KG1 (cell line): Measurements from ENCODE around the gene LEFTY2.
"Not testable (repeated sequence)": the region's sequence is repeated elsewhere in the genome, so short reads cannot be mapped to it uniquely, and the experiment has no call there.

ENCODE experiments used
- DNase-seq: peaks from one replicate; lab custom pipeline; 2025; lab: John Stamatoyannopoulos, UW

LEFTY2 gene

DNA sequence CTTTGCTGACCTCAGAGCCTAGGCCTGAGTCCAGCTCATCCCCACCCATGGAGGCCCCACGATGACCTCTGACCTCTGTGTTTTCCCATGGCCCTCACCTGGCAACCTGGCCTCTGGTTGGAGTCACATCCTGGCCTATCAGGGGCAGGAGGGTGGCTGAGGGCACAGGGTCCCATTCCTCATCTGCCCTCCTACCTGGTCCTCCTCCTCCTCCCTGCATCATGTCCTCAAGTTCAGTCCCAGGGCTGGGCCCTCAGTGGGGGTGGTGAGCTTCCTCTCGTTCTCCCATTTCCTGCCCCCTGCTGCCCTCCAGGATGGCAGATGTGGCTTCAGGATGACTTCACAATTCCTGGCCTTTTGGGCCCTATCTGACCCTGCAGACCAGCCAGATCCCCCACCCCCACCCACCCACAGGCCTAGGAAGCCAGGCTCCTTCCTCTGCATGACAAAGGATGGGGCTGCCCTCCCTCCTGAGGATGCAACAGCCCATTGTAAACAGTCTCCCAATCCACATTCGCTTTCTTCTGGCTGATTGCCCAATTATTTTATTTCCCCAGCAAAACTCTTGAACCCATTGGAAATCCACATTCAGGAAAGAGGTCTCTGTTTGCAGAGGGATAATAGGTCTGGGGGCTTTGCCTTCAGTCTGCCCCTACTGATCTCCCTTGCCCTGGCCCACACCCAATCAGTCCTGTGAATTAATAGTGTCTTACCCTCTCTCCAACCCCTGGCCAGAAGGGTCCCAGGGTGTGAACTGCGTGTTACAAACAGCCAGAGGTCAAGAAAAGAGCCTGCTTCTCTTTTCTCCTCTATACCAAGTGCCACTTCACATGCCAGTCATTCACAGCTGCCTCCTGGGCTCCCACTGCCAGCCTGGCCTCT is 41.7 kb downstream of the LEFTY2 start:
- no peak for DNase-seq

DNA sequence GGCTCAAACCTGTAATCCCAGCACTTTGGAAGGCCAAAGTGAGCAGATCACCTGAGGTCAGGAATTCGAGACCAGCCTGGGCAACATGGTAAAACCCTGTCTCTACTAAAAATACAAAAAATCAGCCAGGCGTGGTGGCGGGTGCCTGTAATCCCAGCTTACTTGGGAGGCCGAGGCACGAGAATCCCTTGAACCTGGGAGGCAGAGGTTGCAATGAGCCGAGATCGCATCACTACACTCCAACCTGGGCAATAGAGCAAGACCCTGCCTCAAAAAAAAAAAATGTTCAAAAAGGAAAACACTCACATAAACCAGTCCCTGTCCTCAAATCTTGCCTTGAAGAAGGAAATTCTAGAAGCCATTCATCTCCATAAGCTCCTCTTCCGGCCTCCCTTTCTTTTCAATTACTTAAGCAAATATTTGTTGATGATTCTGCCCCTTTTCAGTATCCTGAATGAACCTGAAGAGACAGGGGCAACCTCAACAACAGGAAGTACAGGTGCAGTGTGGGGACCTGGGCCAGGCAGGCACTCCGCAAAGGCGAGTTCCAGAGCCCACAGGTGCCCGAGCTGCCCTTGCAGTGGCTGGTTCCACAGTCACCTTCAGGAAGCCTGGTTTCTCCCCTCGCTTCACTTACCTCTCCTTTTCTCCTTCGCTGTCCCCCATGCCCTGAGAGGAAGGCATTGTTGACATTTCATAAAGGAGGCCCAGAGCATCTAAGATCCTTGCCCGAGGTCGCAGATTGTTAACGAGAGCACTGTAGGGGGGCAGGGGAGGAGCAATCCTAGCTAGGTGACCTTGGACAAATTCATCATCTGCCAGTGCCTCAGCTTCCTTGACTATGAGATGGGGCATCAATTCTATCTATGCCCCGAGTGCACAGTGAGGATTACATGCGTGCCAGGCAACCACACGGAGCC is 43.2 kb downstream of the LEFTY2 start:
- DNase-seq: no peak

DNA sequence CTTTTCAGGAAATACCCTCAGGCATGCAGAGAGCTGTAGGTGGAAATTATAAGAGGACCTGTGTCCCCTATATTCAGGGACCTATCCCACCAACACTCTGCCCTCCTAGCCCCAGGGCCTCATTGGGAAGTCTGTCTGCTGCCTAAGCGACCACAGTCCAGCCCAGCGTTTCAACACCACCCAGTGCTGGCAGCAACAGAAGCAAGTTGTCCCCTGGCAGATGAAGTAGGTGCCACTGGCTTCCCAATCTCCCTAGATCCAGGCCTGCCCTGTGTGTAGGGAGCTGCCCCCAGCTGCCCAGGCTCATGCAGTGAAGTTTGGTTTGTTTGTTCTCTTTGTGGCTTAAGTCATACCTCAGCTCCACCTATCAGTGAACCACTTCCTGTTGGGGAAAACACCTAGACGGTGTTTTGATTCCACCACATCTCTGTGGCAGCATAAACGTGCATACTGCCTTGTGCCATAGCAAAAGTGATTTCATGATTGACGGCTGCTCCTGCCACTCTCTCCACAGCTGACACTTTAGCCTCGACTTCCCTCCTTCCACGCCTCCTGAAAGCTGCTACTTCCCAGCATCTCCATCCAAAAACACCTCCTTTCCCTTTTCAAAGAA is 44.0 kb downstream of the LEFTY2 start:
- DNase-seq: no peak

DNA sequence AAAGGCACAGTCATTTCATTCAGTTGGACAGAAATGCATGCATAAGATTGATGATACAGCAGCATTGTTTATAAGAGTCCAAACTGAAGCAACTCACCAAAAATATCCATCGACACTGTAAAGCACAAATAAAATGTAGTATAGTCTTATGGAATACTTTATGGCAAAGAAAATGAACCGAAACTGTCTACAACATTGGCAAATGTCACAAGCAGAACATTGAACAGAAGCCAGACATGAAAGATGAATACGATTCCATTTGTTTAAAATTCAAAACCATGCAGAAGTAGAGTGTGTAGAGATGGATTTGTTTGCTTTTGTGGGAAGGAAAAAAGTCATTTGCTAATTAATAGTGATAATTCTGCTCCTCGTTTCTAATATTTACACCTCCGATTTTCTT is 44.5 kb downstream of the LEFTY2 start:
- no peak for DNase-seq

DNA sequence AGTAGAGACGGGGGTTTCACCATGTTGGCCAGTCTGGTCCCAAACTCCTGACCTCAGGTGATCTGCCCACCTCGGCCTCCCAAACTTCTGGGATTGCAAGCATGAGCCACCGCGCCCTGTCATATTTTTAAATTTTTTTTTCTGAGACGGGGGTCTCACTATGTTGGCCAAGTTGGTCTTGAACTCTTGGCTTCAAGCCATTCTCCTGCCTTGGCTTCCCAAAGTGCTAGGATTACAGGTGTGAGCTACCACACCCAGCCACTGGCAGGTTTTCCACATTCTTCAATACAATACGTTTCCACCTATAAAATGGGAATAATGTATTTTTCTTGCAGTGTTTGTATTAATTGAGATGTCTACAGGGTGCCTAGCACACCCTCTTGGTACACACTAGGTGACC is 48.7 kb downstream of the LEFTY2 start:
- DNase-seq: no peak

DNA sequence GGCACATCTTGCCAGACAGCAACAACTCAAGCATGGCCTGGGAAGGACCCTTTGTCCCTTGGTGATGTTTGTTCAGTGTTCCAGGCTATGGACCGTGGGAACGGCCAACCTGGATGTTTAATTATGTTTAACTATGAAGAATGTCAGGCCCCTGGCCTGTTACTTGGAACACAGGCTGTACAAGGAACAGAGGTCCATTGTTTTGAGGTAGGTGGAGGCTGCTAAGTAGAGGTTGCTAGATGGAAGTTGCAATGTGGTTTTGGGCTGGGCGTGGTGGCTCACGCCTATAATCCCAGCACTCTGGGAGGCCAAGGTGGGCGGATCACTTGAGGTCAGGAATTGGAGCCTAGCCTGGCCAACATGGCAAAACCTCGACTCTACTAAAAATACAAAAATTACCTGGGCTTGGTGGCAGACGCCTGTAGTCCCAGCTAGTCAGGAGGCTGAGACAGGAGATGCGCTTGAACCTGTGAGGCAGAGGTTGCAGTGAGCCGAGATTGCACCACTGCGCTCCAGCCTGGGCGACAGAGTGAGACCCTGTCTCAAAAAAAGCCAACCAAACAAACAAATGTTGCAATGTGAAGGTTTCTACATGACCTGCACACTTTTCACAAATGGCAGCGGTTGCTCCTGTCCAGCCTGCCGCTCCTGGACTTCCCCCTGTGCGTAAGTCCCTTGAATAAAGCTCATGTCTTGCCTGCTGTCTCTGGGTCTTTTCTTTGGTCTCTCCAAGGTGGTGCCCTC is 49.6 kb downstream of the LEFTY2 start:
- no peak for DNase-seq

DNA sequence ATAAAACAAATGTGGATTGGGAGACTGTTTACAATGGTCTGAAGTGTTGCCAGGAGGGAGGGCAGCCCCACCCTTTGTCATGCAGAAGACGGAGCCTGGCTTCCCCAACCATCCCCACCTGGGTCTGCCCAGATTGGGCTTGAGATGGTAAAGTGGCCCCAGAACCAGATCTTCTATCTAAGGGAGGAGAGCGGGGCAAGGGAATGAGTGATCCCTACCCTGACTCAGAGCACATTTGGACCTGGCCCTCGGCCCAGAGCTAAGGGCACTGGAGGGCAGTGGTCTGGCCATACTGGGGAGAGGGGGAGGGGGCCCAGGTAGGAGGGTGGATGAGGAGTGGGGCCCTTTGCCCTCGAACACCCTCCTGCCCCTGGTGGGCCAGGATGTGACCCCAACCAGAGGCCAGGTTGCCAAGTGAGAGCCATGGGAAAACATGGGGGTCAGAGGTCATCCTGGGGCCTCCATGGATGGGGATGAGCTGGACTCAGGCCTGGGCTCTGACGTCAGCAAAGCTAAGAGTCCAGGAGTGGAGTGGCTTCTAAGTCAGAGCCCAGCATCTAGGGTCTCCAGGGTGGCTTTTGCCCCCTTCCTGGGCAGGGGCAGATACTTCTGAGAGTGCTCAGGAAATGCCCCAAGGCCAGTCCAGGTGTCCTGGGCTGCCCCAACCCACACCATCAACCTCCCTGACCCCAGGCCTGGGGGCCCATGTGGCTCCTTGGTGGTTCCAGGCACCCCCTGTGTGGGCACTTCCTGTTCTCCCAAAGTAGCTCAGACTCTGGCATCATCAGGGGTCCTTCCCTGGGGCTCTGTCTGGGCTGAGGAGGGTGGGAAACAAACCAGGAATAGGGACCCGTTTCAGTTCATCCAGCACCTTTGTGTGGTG is 50.4 kb downstream of the LEFTY2 start:
- no peak for DNase-seq

DNA sequence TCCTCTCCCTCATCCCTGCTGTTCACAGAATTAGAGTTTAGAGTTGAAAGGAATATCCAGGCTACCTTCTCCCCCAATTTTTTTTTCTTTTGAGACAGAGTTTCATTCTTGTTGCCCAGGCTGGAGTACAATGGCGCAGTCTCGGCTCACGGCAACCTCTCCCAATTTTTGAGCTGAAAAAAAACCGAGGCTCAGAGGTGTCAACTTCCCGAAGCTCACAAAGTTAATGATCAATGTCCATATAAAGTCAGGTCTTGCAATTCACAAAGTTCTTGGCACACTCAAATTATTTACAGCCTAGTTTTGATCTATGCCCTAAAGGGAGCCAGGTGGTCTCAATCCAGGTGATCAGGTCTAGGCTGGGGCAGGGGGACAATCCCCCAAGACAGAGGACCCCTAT is 51.3 kb downstream of the LEFTY2 start:
- no peak for DNase-seq

DNA sequence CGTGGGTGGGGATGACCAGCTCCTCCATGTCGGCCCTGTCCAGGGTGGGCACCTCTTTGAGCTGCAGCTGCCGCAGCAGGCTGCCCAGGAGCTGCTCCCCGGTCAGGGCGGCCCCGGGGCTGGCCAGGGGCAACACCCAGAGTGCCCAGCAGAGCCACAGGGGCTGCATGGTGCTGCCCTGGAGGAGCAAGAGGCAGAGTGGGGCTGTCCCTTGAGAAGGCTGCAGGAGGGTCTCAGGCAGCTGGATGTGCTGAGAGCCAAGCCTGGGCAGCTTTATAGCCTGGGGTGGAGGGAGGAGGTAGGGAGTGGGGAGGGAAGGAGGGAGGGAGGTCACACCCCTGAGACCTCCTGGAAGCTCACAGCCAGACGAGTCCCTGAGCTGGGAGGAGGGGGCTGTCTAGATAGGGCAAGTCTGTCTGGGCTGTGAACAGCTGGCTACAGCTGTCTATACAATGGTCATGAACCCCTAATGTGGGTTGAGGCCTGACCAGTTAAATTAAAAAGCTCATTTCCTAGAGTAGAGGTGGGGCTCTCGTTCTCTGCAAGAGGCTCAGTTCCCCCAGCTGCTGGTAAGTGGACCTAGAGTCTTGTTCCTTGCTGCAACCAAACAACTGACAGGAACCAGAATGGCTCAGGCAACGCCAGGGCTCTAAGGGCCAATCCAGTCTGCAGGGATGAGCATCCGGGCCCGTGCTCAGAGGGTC is 52.0 kb downstream of the LEFTY2 start, which contains the start of gene LEFTY1:
LEFTY1 (minus strand) TSS at position 249 of the 704 bp plus-strand sequence; CDS start at position 169, 80 bp downstream.
- DNase-seq: no peak

DNA sequence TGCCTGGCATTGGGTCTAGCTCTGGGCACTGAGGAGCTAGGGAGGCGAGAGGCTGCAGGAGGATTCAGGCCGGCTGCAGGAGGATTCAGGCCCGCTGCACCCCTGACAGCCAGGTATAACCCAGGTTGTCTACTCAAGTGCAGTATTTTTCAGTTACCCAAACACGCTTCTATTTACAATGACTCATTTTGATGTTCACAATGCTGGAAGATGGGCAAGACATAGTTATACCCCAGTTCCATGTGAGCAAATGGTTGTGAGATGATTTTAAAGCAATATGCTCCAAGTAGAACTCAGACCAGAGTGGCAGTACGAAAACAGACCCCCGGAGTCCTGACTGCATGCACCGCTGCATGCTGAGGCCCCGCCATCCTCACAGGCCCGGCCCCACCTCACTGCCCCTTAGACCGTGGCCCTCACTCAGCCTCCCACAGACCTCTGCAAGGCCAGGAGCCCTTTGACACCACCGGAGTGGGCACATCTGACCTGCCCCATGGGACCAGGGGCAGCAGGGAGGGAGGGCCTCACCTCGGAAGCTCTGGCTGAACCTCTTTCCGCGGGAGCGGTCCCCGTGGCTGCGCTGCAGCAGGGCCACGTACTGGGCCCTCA is 52.6 kb downstream of the LEFTY2 start:
- no peak for DNase-seq

DNA sequence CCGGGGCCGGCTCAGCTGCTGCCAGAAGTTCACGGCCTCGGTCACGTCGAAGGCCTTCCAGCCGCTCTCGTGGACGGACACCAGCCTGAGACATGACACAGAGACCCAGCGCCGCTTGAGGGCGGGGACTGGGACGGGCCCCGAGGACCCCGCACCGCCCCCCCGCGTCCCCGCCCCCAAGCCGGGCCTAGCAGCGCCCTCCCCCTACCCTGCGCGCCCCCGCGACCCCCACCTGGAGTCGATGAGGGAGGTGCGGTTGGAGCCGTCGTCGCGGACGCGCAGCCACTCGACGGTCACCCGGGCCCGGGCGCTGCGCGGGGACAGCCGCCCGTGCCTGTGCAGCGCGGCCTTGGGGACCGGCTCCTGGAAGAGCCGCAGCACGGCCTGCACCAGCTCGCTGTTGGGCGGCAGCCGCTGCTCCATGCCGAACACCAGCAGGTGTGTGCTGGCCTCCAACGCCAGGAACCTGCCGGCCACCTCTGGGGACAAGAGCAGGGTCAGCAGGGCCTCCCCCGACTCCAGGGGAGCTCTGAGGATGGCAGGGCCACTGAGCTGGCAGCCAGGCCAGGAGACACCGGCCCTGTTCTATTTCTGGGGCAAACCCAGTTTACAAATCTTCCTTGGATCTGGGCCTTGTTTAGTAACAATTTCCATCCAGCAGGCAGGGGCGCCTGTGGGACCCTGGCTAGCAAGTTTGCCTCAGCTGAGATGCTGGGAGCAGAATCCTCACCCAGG is 53.3 kb downstream of the LEFTY2 start:
- not testable (repeated sequence) for DNase-seq

DNA sequence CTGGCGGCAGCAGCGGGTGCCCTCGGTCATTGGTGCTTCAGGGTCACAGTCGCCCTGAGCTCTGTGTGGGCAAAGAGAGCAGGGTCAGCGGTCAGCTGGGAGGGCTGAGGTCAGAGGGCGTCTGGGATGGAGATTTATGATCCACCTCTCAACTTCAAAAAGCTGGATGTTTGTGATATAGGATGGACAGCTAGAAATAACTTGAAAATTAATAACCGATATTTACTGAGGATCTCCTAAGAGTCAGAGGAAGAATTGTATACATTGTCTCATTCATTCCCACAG is 54.0 kb downstream of the LEFTY2 start:
- DNase-seq: no peak
